Pancreas (tissue), 10 donors: ENCODE data around the gene ADAMTSL5. TPM values are rescaled to one million over a fixed set of nuclear protein-coding genes. Genes with fewer than 3 reads are reported as not detected.

ENCODE experiments used
- ATAC-seq, 4 donors: fragments of 200-7000 bp; cut with Tn5 transposase; one replicate each; pipeline versions ENCODE4 v1.8.0 to v1.9.1; 2020; ENCODE audit warnings: mild to moderate bottlenecking in 4 of 4, moderate library complexity in 4 of 4
- DNase-seq, 6 donors: peaks; one replicate each; pipeline ENCODE4 v3.0.0-alpha.2; 2020
- FAIRE-seq: peaks from 2 replicates; lab custom pipeline; 2012; peaks lifted over from hg19 to GRCh38; lab: Jason Lieb, UNC
- H3K27ac ChIP-seq, 4 donors: fragments of 200-600 bp; sonication (generic); 1 replicate in 3 of 4; 2 replicates in 1 of 4; pipeline versions ENCODE4 v1.5.0 to v1.8.0; 2020
- H3K27me3 ChIP-seq, 4 donors: fragments of 200-600 bp; one replicate each; pipeline ENCODE4 v1.8.0; 2021
- H3K36me3 ChIP-seq, 3 donors: fragments of 200-600 bp; sonication (generic) in 1 of 3; one replicate each; pipeline versions ENCODE4 v1.5.0 to v1.8.0; 2020 to 2021
- H3K4me1 ChIP-seq, 3 donors: fragments of 200-600 bp; one replicate each; pipeline ENCODE4 v1.8.0; 2021
- H3K4me3 ChIP-seq, 4 donors: fragments of 200-600 bp; sonication (generic) in 2 of 4; one replicate each; pipeline versions ENCODE4 v1.5.0 to v1.8.0; 2020 to 2021
- H3K9me3 ChIP-seq, 4 donors: fragments of 200-600 bp; one replicate each; pipeline ENCODE4 v1.8.0; 2021
- WGBS, 2 donors: extraction: QIAGEN DNeasy Blood & Tissue Kit; methylation state at CpG; one replicate each; pipeline ENCODE4 v1.1.7; 2013; 5-methylcytosine and 5-hydroxymethylcytosine counted together
- intact Hi-C, 3 donors: fragments of 100-400 bp; cut with DNase I; formaldehyde crosslinking; loops; one replicate each; pipeline versions ENCODE4 v1.11.1 to v1.14.2; 2022
- polyA plus RNA-seq, 2 donors: library from polyadenylated mRNA; stranded (reverse); fragments of 200-250 nt; gene quantifications; one replicate each; pipeline ENCODE4 v1.2.3, GENCODE V29; 2013
- total RNA-seq, 6 donors: library from RNA; stranded (reverse); fragmentation: NEBNext Ultra II Directional in 4 of 6; extraction: Animal tissue kit (Norgen Biotek cat#: 25700) in 4 of 6; gene quantifications; one replicate each; pipeline versions ENCODE4 v1.2.1 to v1.2.4, GENCODE V29; 2021 to 2023
- TF ChIP-seq, protein P1 (sequence below), 4 donors: fragments of 200-600 bp; sonication (generic) in 3 of 4; IDR thresholded peaks; one replicate each; pipeline versions ENCODE4 v1.5.0 to v1.8.0; 2021; ENCODE audit warnings: antibody characterized with exemption in 4 of 4
- donor health status: healthy with polysubstance abuse.
- donor health status: DM: no; HTN: no; CAD: no; lungs with moderate emphysema.
- donor health status: DM: no; HTN: no; CAD: no.
- donor health status: control.
- donor health status: control.
- donor health status: Bipolar disorder and iron deficiency.
- donor health status: DM: yes; HTN: yes; CAD: no.
- donor health status: DM: no; HTN: no; CAD: no.
- donor health status: DM: no; HTN: no; CAD: no.
- donor health status: DM: yes; HTN: yes; CAD: no.

The ADAMTSL5 gene
- total and polyA plus RNA-seq, 8 donors = 0.23 to 4.0 (median 0.69) TPM

DNA sequence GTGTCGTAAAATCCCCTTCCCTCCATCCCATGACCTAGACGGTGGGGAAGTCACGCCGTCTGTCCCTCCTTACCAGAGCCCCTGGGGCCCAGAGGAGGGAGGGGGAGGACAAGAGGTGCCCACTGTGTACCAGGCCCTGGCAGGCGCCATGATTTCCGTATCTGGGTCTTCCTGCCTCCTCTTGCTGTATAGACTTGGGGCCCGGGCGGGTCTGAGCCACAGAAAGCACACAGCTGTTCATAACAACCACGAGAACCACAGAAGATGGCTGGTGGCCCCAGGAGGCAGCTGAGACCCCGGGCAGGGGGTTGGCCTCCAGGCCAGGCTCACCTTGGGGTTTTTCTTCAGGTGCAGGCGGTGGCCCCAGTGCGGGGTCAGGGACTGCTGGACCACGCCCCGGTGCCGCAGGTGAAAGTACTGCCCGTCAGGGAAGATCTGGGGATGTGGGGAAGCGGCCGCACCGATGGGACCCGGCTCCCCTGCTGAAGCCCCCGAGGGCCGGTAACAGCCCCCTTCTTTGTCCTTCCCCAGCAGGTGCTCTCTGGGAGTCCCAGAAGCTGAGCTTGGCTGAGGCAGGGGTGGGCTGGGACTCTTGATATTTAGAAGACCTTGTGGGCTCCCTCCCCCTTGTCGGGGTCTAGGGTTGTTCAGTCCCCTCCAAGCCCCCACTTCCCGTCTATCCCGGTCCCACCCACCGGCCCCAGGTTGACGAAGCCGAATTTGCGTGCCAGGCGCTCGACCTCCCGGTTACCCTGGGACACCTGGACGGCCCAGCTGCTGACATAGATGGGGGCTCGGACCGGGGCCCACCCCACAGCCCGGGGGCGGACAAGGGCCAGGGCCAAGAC is 23.1 kb downstream of the ADAMTSL5 start:
- Histone ChIP-seq H3K36me3 (no peaks in the 10 kb centered on the region), H3K27ac (peak overlapping the region; percentile 14 to 79 (median 64)), H3K9me3 (no peaks in the 10 kb centered on the region), H3K4me1 (peaks cover 0 to 24% (median 12%) of the 10 kb centered on the region in 3 donors), H3K27me3 (no peaks in the 10 kb centered on the region), H3K4me3 (peak overlapping the region; percentile 34 to 63 (median 39))
- intact Hi-C loops = no loop called here
- 26 to 27% methylated on average over 35 to 37 of the region's 37 CpGs for WGBS, 2 donors
- peak in 5 of 6 donors; percentile 34 to 82 (median 58) for DNase-seq
- no peak for ATAC-seq
- FAIRE-seq = no peak
- TF ChIP-seq, protein P1, sequence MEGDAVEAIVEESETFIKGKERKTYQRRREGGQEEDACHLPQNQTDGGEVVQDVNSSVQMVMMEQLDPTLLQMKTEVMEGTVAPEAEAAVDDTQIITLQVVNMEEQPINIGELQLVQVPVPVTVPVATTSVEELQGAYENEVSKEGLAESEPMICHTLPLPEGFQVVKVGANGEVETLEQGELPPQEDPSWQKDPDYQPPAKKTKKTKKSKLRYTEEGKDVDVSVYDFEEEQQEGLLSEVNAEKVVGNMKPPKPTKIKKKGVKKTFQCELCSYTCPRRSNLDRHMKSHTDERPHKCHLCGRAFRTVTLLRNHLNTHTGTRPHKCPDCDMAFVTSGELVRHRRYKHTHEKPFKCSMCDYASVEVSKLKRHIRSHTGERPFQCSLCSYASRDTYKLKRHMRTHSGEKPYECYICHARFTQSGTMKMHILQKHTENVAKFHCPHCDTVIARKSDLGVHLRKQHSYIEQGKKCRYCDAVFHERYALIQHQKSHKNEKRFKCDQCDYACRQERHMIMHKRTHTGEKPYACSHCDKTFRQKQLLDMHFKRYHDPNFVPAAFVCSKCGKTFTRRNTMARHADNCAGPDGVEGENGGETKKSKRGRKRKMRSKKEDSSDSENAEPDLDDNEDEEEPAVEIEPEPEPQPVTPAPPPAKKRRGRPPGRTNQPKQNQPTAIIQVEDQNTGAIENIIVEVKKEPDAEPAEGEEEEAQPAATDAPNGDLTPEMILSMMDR (IDR thresholded peaks at IDR 0.05) = no peak

DNA sequence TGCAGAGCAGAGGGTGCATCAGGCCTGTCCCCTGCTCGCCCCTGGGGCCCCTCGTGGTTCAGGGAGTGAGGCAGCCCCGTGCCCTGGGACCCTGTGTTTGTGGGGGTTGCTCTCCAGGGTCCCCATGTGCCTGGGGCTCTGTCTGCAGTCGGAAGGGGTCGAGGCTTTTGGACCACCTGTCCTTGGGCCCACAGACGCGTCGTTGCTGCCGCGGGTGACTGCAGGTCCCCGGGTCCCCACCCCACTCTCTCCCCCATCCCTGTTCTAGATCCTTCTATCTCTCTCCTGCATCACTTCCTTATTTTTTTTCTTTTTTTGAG is 24.6 kb downstream of the ADAMTSL5 start:
- Histone ChIP-seq H3K9me3 (no peaks in the 10 kb centered on the region), H3K27ac (no peak overlapping the region), H3K4me3 (no peak overlapping the region), H3K4me1 (peaks cover 0 to 24% (median 12%) of the 10 kb centered on the region in 3 donors), H3K27me3 (no peaks in the 10 kb centered on the region), H3K36me3 (no peaks in the 10 kb centered on the region)
- intact Hi-C loops = no loop called here
- DNase-seq (peak in 1 of 6 donors; percentile 19), FAIRE-seq (no peak), ATAC-seq (no peak)
- TF ChIP-seq, protein P1 (IDR thresholded peaks at IDR 0.05) = no peak
- 88 to 91% methylated on average over 11 of the region's 11 CpGs for WGBS, 2 donors

DNA sequence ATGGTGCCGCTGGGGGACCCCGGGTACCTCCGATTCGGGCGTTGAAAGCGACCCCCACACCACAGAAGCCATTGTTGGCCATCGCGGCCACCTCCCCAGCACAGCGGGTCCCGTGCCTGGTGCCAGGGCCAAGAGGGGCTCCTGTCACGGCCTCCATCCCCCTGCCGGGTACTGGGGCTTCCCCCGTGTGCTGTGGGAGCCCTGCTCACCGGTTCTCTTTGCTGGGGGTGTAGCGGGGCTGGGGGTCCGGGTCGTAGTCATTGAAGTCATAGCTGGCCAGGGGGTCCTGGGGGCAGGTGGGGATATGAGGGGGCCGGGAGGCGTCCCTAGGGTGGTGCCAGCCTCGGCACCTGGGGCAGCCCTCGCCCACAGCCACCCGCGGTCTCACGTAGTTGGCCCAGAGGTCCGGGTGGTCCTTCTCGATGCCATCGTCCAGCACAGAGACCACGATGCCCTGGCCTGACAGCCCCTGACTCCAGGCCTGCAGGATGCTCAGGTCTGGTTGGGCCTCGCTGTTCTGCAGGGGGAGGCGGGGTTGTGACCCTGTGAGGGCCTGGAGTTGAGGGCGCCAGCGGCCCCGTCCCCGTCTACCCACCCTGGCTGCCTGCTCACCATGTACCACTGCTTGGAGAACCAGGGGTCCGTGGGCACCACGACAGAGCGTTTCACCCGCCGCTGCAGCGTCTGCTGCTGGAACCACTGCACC is 25.1 kb downstream of the ADAMTSL5 start:
- Histone ChIP-seq H3K27ac (no peak overlapping the region), H3K9me3 (no peaks in the 10 kb centered on the region), H3K27me3 (no peaks in the 10 kb centered on the region), H3K4me1 (peaks cover 0 to 19% (median 12%) of the 10 kb centered on the region in 3 donors), H3K36me3 (no peaks in the 10 kb centered on the region), H3K4me3 (no peak overlapping the region)
- no peak for FAIRE-seq
- ATAC-seq = no peak
- 88 to 94% methylated on average over 38 to 40 of the region's 40 CpGs for WGBS, 2 donors
- intact Hi-C loops = no loop called here
- TF ChIP-seq, protein P1 (IDR thresholded peaks at IDR 0.05) = no peak
- DNase-seq = peak in 3 of 6 donors; percentile 22 to 78 (median 45)

DNA sequence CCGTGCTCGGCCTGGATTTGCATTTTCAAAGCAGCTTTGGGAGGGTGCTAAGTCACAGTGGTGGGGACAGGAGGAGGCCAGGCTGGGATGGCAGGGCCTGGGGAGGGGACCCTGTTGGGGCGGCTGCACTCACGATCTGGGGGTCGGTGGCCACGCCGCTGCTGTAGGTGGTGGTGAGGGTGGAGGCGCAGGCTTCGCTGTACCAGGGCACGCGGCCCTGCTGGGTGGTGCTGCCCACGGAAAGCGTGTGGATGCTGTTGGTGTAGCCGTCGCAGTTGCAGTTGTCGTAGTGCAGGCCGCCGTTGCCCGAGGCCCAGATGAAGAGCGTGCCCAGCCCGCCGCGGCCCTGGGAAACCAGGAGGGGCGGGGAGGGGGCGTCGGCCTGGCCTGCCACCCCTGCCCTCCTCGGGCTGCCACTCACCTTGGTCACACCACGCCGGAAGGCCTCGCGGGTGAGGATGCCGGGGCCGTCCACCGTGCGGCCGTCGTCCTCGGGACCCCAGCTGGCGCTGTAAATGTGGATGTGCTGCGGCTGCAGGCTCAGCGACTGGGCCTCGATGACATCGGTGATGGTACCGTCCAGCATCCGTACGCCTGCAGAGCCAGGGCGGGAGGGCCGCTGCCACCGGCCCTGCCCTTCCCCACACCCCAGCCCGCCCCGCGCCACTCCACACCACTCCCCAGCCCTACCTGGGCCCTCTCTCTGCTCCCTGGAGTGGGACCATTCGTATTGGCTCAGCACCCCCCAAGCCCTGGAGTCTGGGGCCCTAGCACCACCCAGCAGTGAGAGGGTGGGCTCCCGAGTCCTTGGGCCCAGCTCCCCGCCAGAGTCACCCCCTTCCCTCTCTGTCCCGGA is 25.9 kb downstream of the ADAMTSL5 start:
- 94 to 97% methylated on average over 52 to 56 of the region's 56 CpGs for WGBS, 2 donors
- no peaks in the 10 kb centered on the region for H3K9me3 ChIP-seq
- H3K36me3 ChIP-seq = no peaks in the 10 kb centered on the region
- peaks cover 0 to 12% (median 12%) of the 10 kb centered on the region in 3 donors for H3K4me1 ChIP-seq
- DNase-seq (peak in 2 of 6 donors; percentile 15 to 65), FAIRE-seq (no peak), ATAC-seq (no peak)
- TF ChIP-seq, protein P1 (IDR thresholded peaks at IDR 0.05) = no peak
- H3K4me3 ChIP-seq = no peak overlapping the region
- no peaks in the 10 kb centered on the region for H3K27me3 ChIP-seq
- intact Hi-C loops = no loop called here
- no peak overlapping the region for H3K27ac ChIP-seq
